GM12878 (cell line): ENCODE measurements around the gene CHRNA3. TPM values are rescaled to one million over a fixed set of nuclear protein-coding genes. Genes with fewer than 3 reads are reported as not detected.

ENCODE experiments used
- ATAC-seq: fragments of 200-7000 bp; cut with Tn5 transposase; 3 replicates; pipeline ENCODE4 v1.9.1; 2020; ENCODE audit warnings: mild to moderate bottlenecking, moderate library complexity
- BruUV-seq: library from RNA; stranded (reverse); fragments of 400-500 nt; replicated peaks from 2 replicates; lab custom pipeline; 2021; lab: Mats Ljungman, UMichigan
- CTCF ChIA-PET: fragments of 300-600 bp; sonication (Branson Sonifier 250); formaldehyde crosslinking; extraction: SDS; loops from one replicate; lab custom pipeline; 2021; ENCODE audit warnings: inconsistent platforms; lab: Yijun Ruan, JAX
- POLR2A ChIA-PET: fragments of 350-600 bp; formaldehyde crosslinking; extraction: SDS; loops from one replicate; lab custom pipeline; 2021; ENCODE audit warnings: inconsistent platforms; lab: Charles Lee
- RAD21 ChIA-PET: fragments of 300-600 bp; sonication (Branson Sonifier 250); formaldehyde crosslinking; loops from one replicate; lab custom pipeline; 2023; ENCODE audit warnings: antibody characterized with exemption; ENCODE audit not compliant: unreplicated experiment; lab: Charles Lee
- SMC1A ChIA-PET: fragments of 300-600 bp; sonication (Branson Sonifier 250); formaldehyde crosslinking; loops from one replicate; lab custom pipeline; 2023; ENCODE audit not compliant: unreplicated experiment, uncharacterized antibody; lab: Charles Lee
- DNase-seq: peaks from one replicate; pipeline ENCODE4 v3.0.0-alpha.2; 2011; ENCODE audit warnings: low read depth, low spot score
- FAIRE-seq: peaks from 3 replicates; lab custom pipeline; 2011; peaks lifted over from hg19 to GRCh38; lab: Jason Lieb, UNC
- H2AFZ ChIP-seq: 2 replicates; pipeline ENCODE4 v1.6.0; 2011; ENCODE audit warnings: low read depth, low read length, control low read depth; ENCODE audit not compliant: control insufficient read depth
- H3K27ac ChIP-seq: 2 replicates; pipeline ENCODE4 v1.5.1; 2011; ENCODE audit warnings: control low read depth; ENCODE audit not compliant: control insufficient read depth, insufficient read depth
- H3K27me3 ChIP-seq, 2 experiments: replicated peaks in 1 of 2; 2 replicates each; pipeline versions ENCODE4 v1.6.0 to v1.6.1; 2011; ENCODE audit warnings: low read length in 1 of 2; ENCODE audit not compliant: control insufficient read depth in 2 of 2, insufficient read depth in 2 of 2
- H3K36me3 ChIP-seq, 2 experiments: 2 replicates each; pipeline ENCODE4 v1.5.1; 2011; ENCODE audit warnings: low read length in 1 of 2; ENCODE audit not compliant: control insufficient read depth in 2 of 2, insufficient read depth in 2 of 2
- H3K4me1 ChIP-seq: 2 replicates; pipeline ENCODE4 v1.6.1; 2011; ENCODE audit warnings: mild to moderate bottlenecking, low read length, moderate library complexity, mixed read lengths; ENCODE audit not compliant: control insufficient read depth, insufficient read depth
- H3K4me2 ChIP-seq: 2 replicates; pipeline ENCODE4 v1.6.0; 2011; ENCODE audit warnings: control low read depth; ENCODE audit not compliant: control insufficient read depth, insufficient read depth
- H3K4me3 ChIP-seq: fragments of 200-600 bp; sonication (generic); 2 replicates; pipeline ENCODE4 v1.5.1; 2016
- H3K79me2 ChIP-seq: 2 replicates; pipeline ENCODE4 v1.6.0; 2011; ENCODE audit warnings: low read length; ENCODE audit not compliant: control insufficient read depth, insufficient read depth
- H3K9ac ChIP-seq: 2 replicates; pipeline ENCODE4 v1.8.0; 2011; ENCODE audit warnings: low read length, control low read depth, mixed read lengths; ENCODE audit not compliant: control insufficient read depth, insufficient read depth
- H3K9me3 ChIP-seq: replicated peaks from 3 replicates; pipeline ENCODE4 v1.5.1; 2011; ENCODE audit warnings: mild to moderate bottlenecking, low read length; ENCODE audit not compliant: control insufficient read depth, insufficient read depth
- H4K20me1 ChIP-seq: 2 replicates; pipeline ENCODE4 v1.6.0; 2011; ENCODE audit not compliant: control insufficient read depth, insufficient read depth
- CBFB ChIP-seq: IDR thresholded peaks from 2 replicates; pipeline ENCODE4 v1.6.1; 2016; ENCODE audit warnings: antibody characterized with exemption, low read depth
- EP300 ChIP-seq, 2 experiments: fragments of 150-350 bp in 1 of 2; IDR thresholded peaks; 2 replicates each; pipeline ENCODE4 v1.6.1; 2011 to 2012; ENCODE audit warnings: low read depth in 2 of 2, low read length in 2 of 2, borderline replicate concordance in 1 of 2, improper control_type of control experiment in 1 of 2, inconsistent platforms in 1 of 2; ENCODE audit not compliant: control insufficient read depth in 1 of 2
- KAT2A ChIP-seq: conservative IDR thresholded peaks from 2 replicates; pipeline ENCODE4 v1.6.1; 2011; ENCODE audit warnings: low read depth, low read length; ENCODE audit not compliant: control insufficient read depth
- MEF2B ChIP-seq: fragments of 450-650 bp; IDR thresholded peaks from 2 replicates; pipeline ENCODE4 v1.6.1; 2018; ENCODE audit warnings: mild to moderate bottlenecking, moderate library complexity; ENCODE audit not compliant: partially characterized antibody, poor library complexity, severe bottlenecking
- RCOR1 ChIP-seq: conservative IDR thresholded peaks from 2 replicates; pipeline ENCODE4 v1.6.1; 2012; ENCODE audit warnings: low read depth, low read length, improper control_type of control experiment
- STAT3 ChIP-seq: IDR thresholded peaks from 2 replicates; pipeline ENCODE4 v1.6.1; 2011; ENCODE audit warnings: low read depth, low read length, improper control_type of control experiment
- SUZ12 ChIP-seq: fragments of 200-600 bp; sonication (generic); IDR thresholded peaks from one replicate; pipeline ENCODE4 v1.6.1; 2018; ENCODE audit warnings: antibody characterized with exemption, mild to moderate bottlenecking; ENCODE audit not compliant: unreplicated experiment
- TARDBP ChIP-seq: IDR thresholded peaks from 2 replicates; pipeline ENCODE4 v1.6.1; 2016; ENCODE audit warnings: borderline replicate concordance
- WRNIP1 ChIP-seq: IDR thresholded peaks from 2 replicates; pipeline ENCODE4 v1.6.1; 2011; ENCODE audit warnings: low read depth, low read length, improper control_type of control experiment, borderline replicate concordance
- ZZZ3 ChIP-seq: IDR thresholded peaks from 2 replicates; pipeline ENCODE4 v1.6.1; 2011; ENCODE audit warnings: low read depth; ENCODE audit not compliant: control insufficient read depth, insufficient read length
- WGBS: methylation state at CpG from one replicate; pipeline ENCODE4 v1.1.6; 2016; ENCODE audit warnings: low lambda C conversion rate; ENCODE audit not compliant: insufficient replicate concordance, insufficient coverage; ENCODE audit errors: missing lambda C conversion rate; 5-methylcytosine and 5-hydroxymethylcytosine counted together
- in situ Hi-C: fragments of 300-500 bp; cut with MboI; formaldehyde crosslinking; loops from 9 replicates; pipeline ENCODE4 v1.14.3; 2018; ENCODE audit warnings: mixed read lengths
- intact Hi-C: fragments of 100-400 bp; cut with micrococcal nuclease; formaldehyde crosslinking; loops from one replicate; pipeline ENCODE4 v1.14.2; 2022; ENCODE audit not compliant: unreplicated experiment
- polyA plus RNA-seq, 11 experiments: library from polyadenylated mRNA; depleted of rRNA in 4 of 11; unstranded in 6 of 11; stranded (reverse) in 5 of 11; fragments of >200 nt; fragmentation: Nextera tagmentation in 4 of 11; fragmentation: Illumina TruSeq in 1 of 11; extraction: Ambion mirVana in 4 of 11; extraction: Trizol in 1 of 11; gene quantifications; 1 replicate in 1 of 11; 2 replicates in 10 of 11; pipeline versions ENCODE4 v1.2.1 to v1.2.3, GENCODE V29; 2011 to 2016; ENCODE audit warnings: inconsistent platforms in 2 of 11, missing spikeins in 2 of 11, low read depth in 1 of 11
- total RNA-seq, 4 experiments: library from RNA; depleted of rRNA in 3 of 4; stranded (reverse); fragments of >200 nt in 3 of 4; fragmentation: Illumina TruSeq in 1 of 4; extraction: Trizol in 1 of 4; gene quantifications; 2 replicates each; pipeline versions ENCODE4 v1.2.1 to v1.2.3, GENCODE V29; 2013 to 2021
- TF ChIP-seq, protein P1 (sequence below): IDR thresholded peaks from 2 replicates; pipeline ENCODE4 v1.6.1; 2011; ENCODE audit warnings: borderline replicate concordance, low read depth, mild to moderate bottlenecking, moderate library complexity, low read length; ENCODE audit not compliant: insufficient read depth, poor library complexity, severe bottlenecking
- TF ChIP-seq, protein P2 (sequence below): IDR thresholded peaks from 2 replicates; pipeline ENCODE4 v1.6.1; 2011; ENCODE audit warnings: borderline replicate concordance, low read depth, mild to moderate bottlenecking, moderate library complexity, mixed read lengths, low read length; ENCODE audit not compliant: insufficient read depth; ENCODE audit errors: extremely low read length
- TF ChIP-seq, protein P3 (sequence below): IDR thresholded peaks from 2 replicates; pipeline ENCODE4 v1.6.1; 2011; ENCODE audit warnings: low read depth, mild to moderate bottlenecking, low read length, moderate library complexity, borderline replicate concordance; ENCODE audit errors: extremely low read depth
- TF ChIP-seq, protein P4 (sequence below): fragments of 450-650 bp; IDR thresholded peaks from 2 replicates; pipeline ENCODE4 v1.6.1; 2014; ENCODE audit warnings: mild to moderate bottlenecking
- TF ChIP-seq, protein P5 (sequence below): fragments of 450-650 bp; IDR thresholded peaks from 2 replicates; pipeline ENCODE4 v1.6.1; 2016; ENCODE audit warnings: mild to moderate bottlenecking

CHRNA3 gene
- total and polyA plus RNA-seq, 10 of the 15 experiments (the other 5 are each of a cell fraction or from before 2014, with no cell fraction given) = 0.06 to 0.19 (median 0.09) TPM; not detected in 7

DNA sequence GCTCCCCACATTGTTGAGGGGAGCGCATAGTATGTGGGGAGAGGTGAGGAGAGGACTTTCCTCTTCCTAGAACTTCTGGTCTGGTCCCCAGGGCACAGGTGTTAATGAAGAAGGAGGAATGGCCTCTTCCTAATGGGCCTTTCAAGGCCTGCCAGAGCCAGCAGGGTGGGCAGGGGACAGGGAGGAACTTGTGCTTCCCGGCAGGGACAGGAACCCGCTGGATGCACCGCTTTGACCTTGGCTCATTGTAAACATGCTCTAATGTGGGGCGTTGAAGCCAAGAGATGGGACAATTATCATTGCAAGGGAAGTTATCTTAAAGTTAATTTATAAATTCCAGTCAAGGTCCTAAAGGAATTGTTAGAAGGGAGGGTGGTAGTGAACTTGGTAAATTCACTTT lies 41.2 kb upstream of the CHRNA3 start (continued):
- TF ChIP-seq STAT3 (no peak), CBFB (no peak), WRNIP1 (no peak), SUZ12 (no peak), KAT2A (no peak), MEF2B (no peak), ZZZ3 (no peak), TARDBP (no peak)
- TF ChIP-seq, protein P1, sequence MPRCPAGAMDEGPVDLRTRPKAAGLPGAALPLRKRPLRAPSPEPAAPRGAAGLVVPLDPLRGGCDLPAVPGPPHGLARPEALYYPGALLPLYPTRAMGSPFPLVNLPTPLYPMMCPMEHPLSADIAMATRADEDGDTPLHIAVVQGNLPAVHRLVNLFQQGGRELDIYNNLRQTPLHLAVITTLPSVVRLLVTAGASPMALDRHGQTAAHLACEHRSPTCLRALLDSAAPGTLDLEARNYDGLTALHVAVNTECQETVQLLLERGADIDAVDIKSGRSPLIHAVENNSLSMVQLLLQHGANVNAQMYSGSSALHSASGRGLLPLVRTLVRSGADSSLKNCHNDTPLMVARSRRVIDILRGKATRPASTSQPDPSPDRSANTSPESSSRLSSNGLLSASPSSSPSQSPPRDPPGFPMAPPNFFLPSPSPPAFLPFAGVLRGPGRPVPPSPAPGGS = no peak

DNA sequence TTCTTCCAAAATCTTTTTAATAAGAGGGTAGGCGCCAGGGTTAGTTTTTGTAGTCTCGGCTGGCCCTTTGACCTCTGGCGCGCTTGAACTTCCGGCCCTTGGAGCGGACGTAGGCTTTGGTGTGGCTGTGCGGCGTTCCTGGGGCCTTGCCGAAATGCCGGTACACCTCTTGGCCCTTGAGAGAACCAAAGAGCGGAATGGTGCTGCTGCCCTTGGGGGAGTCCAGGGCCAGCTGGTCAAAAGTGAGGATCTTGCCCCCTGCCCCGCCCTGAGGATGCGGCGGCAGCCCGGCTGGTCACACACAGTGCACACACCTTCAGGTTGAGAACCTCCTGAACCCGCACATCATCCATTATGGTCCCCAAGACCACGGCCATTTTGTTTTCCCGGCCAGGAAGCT lies 40.2 kb upstream of the CHRNA3 start:
- no peak overlapping the region for H3K4me3 ChIP-seq
- intact Hi-C loops = no loop called here
- in situ Hi-C loops = no loop called here
- POLR2A ChIA-PET = no interaction called here
- SMC1A ChIA-PET = interaction anchor here (0.5 kb wide), 1 partner anchor 11 kb away, joined by 3 read pairs; no protein-coding TSS in a partner anchor
- no peaks in the 10 kb centered on the region for H3K9me3 ChIP-seq
- no TSS peak for BruUV-seq
- no peaks in the 10 kb centered on the region for H3K79me2 ChIP-seq
- RAD21 ChIA-PET = no interaction called here
- H3K36me3 ChIP-seq = no peaks in the 10 kb centered on the region
- no peak overlapping the region for H2AFZ ChIP-seq
- DNase-seq = no peak
- H3K27ac ChIP-seq = no peak overlapping the region
- no peaks in the 10 kb centered on the region for H3K27me3 ChIP-seq
- no peaks in the 10 kb centered on the region for H4K20me1 ChIP-seq
- no peak for FAIRE-seq
- H3K9ac ChIP-seq = no peak overlapping the region
- CTCF ChIA-PET = no interaction called here
- no peak overlapping the region for H3K4me2 ChIP-seq
- ATAC-seq = no peak
- H3K4me1 ChIP-seq = 0 out of 2 replicates have a peak, but pooled peaks cover 2% of the 10 kb centered on the region
- WGBS = 68% methylated on average over 19 of the region's 19 CpGs
- TF ChIP-seq, protein P2, sequence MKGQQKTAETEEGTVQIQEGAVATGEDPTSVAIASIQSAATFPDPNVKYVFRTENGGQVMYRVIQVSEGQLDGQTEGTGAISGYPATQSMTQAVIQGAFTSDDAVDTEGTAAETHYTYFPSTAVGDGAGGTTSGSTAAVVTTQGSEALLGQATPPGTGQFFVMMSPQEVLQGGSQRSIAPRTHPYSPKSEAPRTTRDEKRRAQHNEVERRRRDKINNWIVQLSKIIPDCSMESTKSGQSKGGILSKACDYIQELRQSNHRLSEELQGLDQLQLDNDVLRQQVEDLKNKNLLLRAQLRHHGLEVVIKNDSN = no peak
- TF ChIP-seq, protein P3, sequence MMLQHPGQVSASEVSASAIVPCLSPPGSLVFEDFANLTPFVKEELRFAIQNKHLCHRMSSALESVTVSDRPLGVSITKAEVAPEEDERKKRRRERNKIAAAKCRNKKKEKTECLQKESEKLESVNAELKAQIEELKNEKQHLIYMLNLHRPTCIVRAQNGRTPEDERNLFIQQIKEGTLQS = no peak
- no peak for TF ChIP-seq EP300 (IDR thresholded peaks at IDR 0.05; ENCODE audit: borderline replicate concordance in 1 of 2, control insufficient read depth in 1 of 2, low read depth in 2 of 2, low read length in 2 of 2)
- TF ChIP-seq, protein P4, sequence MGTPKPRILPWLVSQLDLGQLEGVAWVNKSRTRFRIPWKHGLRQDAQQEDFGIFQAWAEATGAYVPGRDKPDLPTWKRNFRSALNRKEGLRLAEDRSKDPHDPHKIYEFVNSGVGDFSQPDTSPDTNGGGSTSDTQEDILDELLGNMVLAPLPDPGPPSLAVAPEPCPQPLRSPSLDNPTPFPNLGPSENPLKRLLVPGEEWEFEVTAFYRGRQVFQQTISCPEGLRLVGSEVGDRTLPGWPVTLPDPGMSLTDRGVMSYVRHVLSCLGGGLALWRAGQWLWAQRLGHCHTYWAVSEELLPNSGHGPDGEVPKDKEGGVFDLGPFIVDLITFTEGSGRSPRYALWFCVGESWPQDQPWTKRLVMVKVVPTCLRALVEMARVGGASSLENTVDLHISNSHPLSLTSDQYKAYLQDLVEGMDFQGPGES = no peak
- TF ChIP-seq, protein P5, sequence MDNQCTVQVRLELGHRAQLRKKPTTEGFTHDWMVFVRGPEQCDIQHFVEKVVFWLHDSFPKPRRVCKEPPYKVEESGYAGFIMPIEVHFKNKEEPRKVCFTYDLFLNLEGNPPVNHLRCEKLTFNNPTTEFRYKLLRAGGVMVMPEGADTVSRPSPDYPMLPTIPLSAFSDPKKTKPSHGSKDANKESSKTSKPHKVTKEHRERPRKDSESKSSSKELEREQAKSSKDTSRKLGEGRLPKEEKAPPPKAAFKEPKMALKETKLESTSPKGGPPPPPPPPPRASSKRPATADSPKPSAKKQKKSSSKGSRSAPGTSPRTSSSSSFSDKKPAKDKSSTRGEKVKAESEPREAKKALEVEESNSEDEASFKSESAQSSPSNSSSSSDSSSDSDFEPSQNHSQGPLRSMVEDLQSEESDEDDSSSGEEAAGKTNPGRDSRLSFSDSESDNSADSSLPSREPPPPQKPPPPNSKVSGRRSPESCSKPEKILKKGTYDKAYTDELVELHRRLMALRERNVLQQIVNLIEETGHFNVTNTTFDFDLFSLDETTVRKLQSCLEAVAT = no peak
- no peak for TF ChIP-seq KAT2A
- no peak for TF ChIP-seq RCOR1
